BJ (cell line): ENCODE results near the gene TRABD. TPM values are rescaled to one million over a fixed set of nuclear protein-coding genes. Genes with fewer than 3 reads are reported as not detected.

ENCODE experiments used
- CTCF ChIA-PET: fragments of 350-600 bp; formaldehyde crosslinking; extraction: SDS; loops from one replicate; lab custom pipeline; 2021; ENCODE audit warnings: antibody characterized with exemption, inconsistent platforms; lab: Yijun Ruan, JAX
- POLR2A ChIA-PET: fragments of 300-600 bp; sonication (Branson Sonifier 250); formaldehyde crosslinking; extraction: SDS; loops from one replicate; lab custom pipeline; 2021; ENCODE audit warnings: antibody characterized with exemption; lab: Charles Lee
- DNase-seq: peaks from one replicate; pipeline ENCODE4 v3.0.0-alpha.2; 2011; ENCODE audit warnings: low read depth
- H3K27me3 ChIP-seq: 2 replicates; pipeline ENCODE4 v1.6.0; 2011; ENCODE audit warnings: low read length; ENCODE audit not compliant: control insufficient read depth, insufficient read depth
- H3K36me3 ChIP-seq: 2 replicates; pipeline ENCODE4 v1.5.1; 2011; ENCODE audit warnings: low read length; ENCODE audit not compliant: control insufficient read depth, insufficient read depth
- H3K4me3 ChIP-seq: 2 replicates; pipeline ENCODE4 v1.5.1; 2011; ENCODE audit warnings: low read depth, mild to moderate bottlenecking, control low read depth, low read length
- CTCF ChIP-seq: IDR thresholded peaks from 2 replicates; pipeline ENCODE4 v1.5.1; 2011; ENCODE audit warnings: low read depth, mild to moderate bottlenecking, control low read depth, inconsistent platforms, low read length, moderate library complexity; ENCODE audit not compliant: insufficient read depth
- polyA plus RNA-seq: library from polyadenylated mRNA; depleted of rRNA; stranded (reverse); fragments of >200 nt; gene quantifications from 2 replicates; pipeline ENCODE4 v1.2.3, GENCODE V29; 2011

TRABD gene
- polyA plus RNA-seq, 1 experiment, result 31.5 TPM

GRCh38 chr22:50236731-50237409, 51.2 kb downstream of the TRABD start:
- peak; percentile 54 for TF ChIP-seq CTCF
- no peak for DNase-seq
- Histone ChIP-seq H3K4me3 (no peak overlapping the region), H3K27me3 (no peaks in the 10 kb centered on the region), H3K36me3 (peaks cover 21% of the 10 kb centered on the region)
- ChIA-PET CTCF (interaction anchor here (0.8 to 1.7 kb wide), 8 partner anchors 9 to 132 kb away, joined by 3 to 9 read pairs (median 4); no protein-coding TSS in a partner anchor), POLR2A (no interaction called here)

- POLR2A ChIA-PET, result no interaction called here
- CTCF ChIA-PET, result interaction anchor here (0.6 to 1.4 kb wide), 6 partner anchors 9 to 287 kb away, joined by 3 to 6 read pairs (median 4); partner anchors contain the start of gene SCO2
- no peak for DNase-seq
- Histone ChIP-seq H3K27me3 (no peaks in the 10 kb centered on the region), H3K36me3 (peaks cover 17% of the 10 kb centered on the region), H3K4me3 (no peak overlapping the region)
- TF ChIP-seq CTCF, result no peak
These were observed 53.0 kb downstream of the TRABD start for GRCh38 chr22:50238755-50239154.

GRCh38 chr22:50242406-50242949, 56.8 kb downstream of the TRABD start:
- CTCF ChIA-PET, result interaction anchor here (0.5 to 3.4 kb wide), 12 partner anchors 9 to 128 kb away, joined by 3 to 26 read pairs (median 4); partner anchors contain the start of genes DENND6B and HDAC10
- DNase-seq, result no peak
- POLR2A ChIA-PET, result no interaction called here
- Histone ChIP-seq H3K36me3 (peaks cover 26% of the 10 kb centered on the region), H3K4me3 (peak overlapping the region; percentile 81), H3K27me3 (no peaks in the 10 kb centered on the region)
- no peak for TF ChIP-seq CTCF

GRCh38 chr22:50243685-50244419, 58.1 kb downstream of the TRABD start:
- H3K4me3 ChIP-seq, result peak overlapping the region; percentile 81
- CTCF ChIA-PET, result interaction anchor here (0.7 to 1.8 kb wide), 9 partner anchors 9 to 254 kb away, joined by 3 to 11 read pairs (median 3); partner anchors contain the start of gene DENND6B
- peaks cover 23% of the 10 kb centered on the region for H3K36me3 ChIP-seq
- DNase-seq, result no peak
- POLR2A ChIA-PET, result no interaction called here
- no peaks in the 10 kb centered on the region for H3K27me3 ChIP-seq
- no peak for TF ChIP-seq CTCF
